SK-N-SH (cell line): ENCODE measurements around the gene OCA2. TPM values are rescaled to one million over a fixed set of nuclear protein-coding genes. Genes with fewer than 3 reads are reported as not detected.

Source experiments
- CHD2 ChIP-seq: fragments of 150-350 bp; IDR thresholded peaks from 2 replicates; pipeline ENCODE4 v1.6.1; 2018; ENCODE audit warnings: low read length; ENCODE audit not compliant: partially characterized antibody
- ELF1 ChIP-seq: IDR thresholded peaks from 2 replicates; pipeline ENCODE4 v1.4.0; 2012
- FOXJ3 ChIP-seq: sonication (generic); formaldehyde crosslinking; IDR thresholded peaks from 2 replicates; pipeline ENCODE4 v1.5.1; 2020; ENCODE audit warnings: mild to moderate bottlenecking, missing genetic modification reagents
- GABPA ChIP-seq: IDR thresholded peaks from 2 replicates; pipeline ENCODE4 v1.4.0; 2012; ENCODE audit warnings: low read depth, mild to moderate bottlenecking
- GATA2 ChIP-seq: sonication (generic); formaldehyde crosslinking; IDR thresholded peaks from 2 replicates; pipeline ENCODE4 v1.5.0; 2020; ENCODE audit warnings: mild to moderate bottlenecking, missing genetic modification reagents
- NRF1 ChIP-seq: IDR thresholded peaks from 2 replicates; pipeline ENCODE4 v1.6.1; 2012; ENCODE audit warnings: low read depth, mild to moderate bottlenecking, low read length
- POLR2AphosphoS5 ChIP-seq: IDR thresholded peaks from 2 replicates; pipeline ENCODE4 v1.6.1; 2012; ENCODE audit warnings: low read depth, low read length
- RAD21 ChIP-seq: IDR thresholded peaks from 2 replicates; pipeline ENCODE4 v1.6.1; 2012; ENCODE audit warnings: mild to moderate bottlenecking, low read length
- RCOR1 ChIP-seq: fragments of 150-350 bp; IDR thresholded peaks from 2 replicates; pipeline ENCODE4 v1.6.1; 2017; ENCODE audit warnings: antibody characterized with exemption, low read length
- REST ChIP-seq: IDR thresholded peaks from 2 replicates; pipeline ENCODE4 v1.6.1; 2012; ENCODE audit warnings: mild to moderate bottlenecking, low read depth, low read length, moderate library complexity
- RFX5 ChIP-seq: IDR thresholded peaks from 2 replicates; pipeline ENCODE4 v1.6.1; 2012; ENCODE audit warnings: mild to moderate bottlenecking, improper control_type of control experiment, low read length
- RXRA ChIP-seq: IDR thresholded peaks from 2 replicates; pipeline ENCODE4 v1.4.0; 2012; ENCODE audit warnings: low read depth, mild to moderate bottlenecking, borderline replicate concordance
- SMC3 ChIP-seq: IDR thresholded peaks from 2 replicates; pipeline ENCODE4 v1.6.1; 2012; ENCODE audit warnings: low read depth, low read length, improper control_type of control experiment
- TAF1 ChIP-seq: IDR thresholded peaks from 2 replicates; pipeline ENCODE4 v1.6.1; 2012; ENCODE audit warnings: low read depth, mild to moderate bottlenecking, low read length, moderate library complexity, borderline replicate concordance
- USF1 ChIP-seq: IDR thresholded peaks from 2 replicates; pipeline ENCODE4 v1.4.0; 2012; ENCODE audit warnings: low read depth, borderline replicate concordance
- polyA plus RNA-seq, 3 experiments: library from polyadenylated mRNA; depleted of rRNA; stranded (reverse); fragments of >200 nt; gene quantifications; 2 replicates each; pipeline ENCODE4 v1.2.3, GENCODE V29; 2012
- TF ChIP-seq, protein P1 (sequence below): IDR thresholded peaks from 2 replicates; pipeline ENCODE4 v1.4.0; 2012; ENCODE audit warnings: low read depth, borderline replicate concordance
- TF ChIP-seq, protein P2 (sequence below): fragments of 200-600 bp; sonication (generic); IDR thresholded peaks from 2 replicates; pipeline ENCODE4 v1.6.1; 2017; ENCODE audit warnings: antibody characterized with exemption, mild to moderate bottlenecking, moderate library complexity
- TF ChIP-seq, protein P3 (sequence below): fragments of 150-350 bp; IDR thresholded peaks from 2 replicates; pipeline ENCODE4 v1.6.1; 2017; ENCODE audit warnings: antibody characterized with exemption, low read length, low read depth, borderline replicate concordance
- TF ChIP-seq, protein P4 (sequence below): IDR thresholded peaks from 2 replicates; pipeline ENCODE4 v1.4.0; 2012; ENCODE audit warnings: low read depth

The OCA2 gene
- polyA plus RNA-seq, 1 of the 3 experiments (the other 2 are of a cell fraction), result 0.16 TPM

DNA sequence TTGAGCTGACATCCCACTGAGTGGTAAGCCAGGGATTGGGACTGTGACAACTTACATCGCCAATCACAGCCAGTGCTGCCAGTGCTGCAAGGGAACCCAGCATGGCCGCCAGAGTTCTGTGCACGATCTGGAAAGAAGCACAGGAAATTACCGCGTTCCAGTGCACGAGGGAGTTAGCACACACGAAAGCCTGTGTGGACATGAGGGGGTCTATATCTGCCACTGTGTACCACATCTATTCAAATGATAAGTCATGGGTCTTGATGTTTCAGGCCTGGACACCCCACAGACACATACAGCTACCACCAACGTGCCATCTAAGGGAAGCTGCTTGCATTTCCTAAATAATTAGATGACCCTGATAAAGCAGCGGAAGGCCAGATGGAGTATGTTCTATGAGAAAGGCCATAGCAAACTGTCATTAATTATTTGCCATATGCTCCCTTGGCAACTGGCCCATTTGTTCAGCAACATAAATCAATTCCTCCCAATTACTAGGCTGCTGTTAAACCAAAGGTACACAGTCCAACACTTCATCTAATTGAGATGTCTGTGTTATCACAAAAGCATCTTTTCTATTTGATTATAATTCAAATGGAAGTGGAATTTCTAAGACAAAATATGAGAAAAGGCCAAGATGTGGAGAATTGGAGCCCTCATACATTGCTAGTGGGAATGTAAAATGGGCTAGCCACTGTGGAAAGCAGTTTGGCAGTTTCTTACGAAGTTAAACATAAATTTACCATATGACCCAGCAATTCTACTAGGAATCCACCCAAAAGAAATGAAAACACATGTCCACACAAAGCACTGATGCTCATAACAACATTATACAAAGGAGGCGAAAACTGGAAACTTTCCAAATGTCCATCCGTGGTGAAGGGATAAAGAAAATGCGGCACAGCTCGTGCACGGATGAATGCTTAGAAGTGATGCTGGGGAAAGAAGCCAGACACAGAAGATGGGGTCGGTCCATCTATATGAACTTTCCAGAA, 108.3 kb downstream of the OCA2 start (continued):
- TF ChIP-seq, protein P1, sequence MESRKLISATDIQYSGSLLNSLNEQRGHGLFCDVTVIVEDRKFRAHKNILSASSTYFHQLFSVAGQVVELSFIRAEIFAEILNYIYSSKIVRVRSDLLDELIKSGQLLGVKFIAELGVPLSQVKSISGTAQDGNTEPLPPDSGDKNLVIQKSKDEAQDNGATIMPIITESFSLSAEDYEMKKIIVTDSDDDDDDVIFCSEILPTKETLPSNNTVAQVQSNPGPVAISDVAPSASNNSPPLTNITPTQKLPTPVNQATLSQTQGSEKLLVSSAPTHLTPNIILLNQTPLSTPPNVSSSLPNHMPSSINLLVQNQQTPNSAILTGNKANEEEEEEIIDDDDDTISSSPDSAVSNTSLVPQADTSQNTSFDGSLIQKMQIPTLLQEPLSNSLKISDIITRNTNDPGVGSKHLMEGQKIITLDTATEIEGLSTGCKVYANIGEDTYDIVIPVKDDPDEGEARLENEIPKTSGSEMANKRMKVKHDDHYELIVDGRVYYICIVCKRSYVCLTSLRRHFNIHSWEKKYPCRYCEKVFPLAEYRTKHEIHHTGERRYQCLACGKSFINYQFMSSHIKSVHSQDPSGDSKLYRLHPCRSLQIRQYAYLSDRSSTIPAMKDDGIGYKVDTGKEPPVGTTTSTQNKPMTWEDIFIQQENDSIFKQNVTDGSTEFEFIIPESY, result no peak
- TF ChIP-seq SMC3, result no peak
- TF ChIP-seq GABPA, result no peak
- TF ChIP-seq RAD21, result no peak; the same call in 1 of the 2 replicates
- 0 out of 2 replicates have a peak, but pooled peaks have one; percentile 32 for TF ChIP-seq RFX5
- TF ChIP-seq FOXJ3 (CRISPR knock-in tag), result peak; percentile 82; the same call in 1 of the 2 replicates
- TF ChIP-seq REST, result no peak
- TF ChIP-seq ELF1, result no peak
- peak; percentile 92 for TF ChIP-seq GATA2
- TF ChIP-seq, protein P2, sequence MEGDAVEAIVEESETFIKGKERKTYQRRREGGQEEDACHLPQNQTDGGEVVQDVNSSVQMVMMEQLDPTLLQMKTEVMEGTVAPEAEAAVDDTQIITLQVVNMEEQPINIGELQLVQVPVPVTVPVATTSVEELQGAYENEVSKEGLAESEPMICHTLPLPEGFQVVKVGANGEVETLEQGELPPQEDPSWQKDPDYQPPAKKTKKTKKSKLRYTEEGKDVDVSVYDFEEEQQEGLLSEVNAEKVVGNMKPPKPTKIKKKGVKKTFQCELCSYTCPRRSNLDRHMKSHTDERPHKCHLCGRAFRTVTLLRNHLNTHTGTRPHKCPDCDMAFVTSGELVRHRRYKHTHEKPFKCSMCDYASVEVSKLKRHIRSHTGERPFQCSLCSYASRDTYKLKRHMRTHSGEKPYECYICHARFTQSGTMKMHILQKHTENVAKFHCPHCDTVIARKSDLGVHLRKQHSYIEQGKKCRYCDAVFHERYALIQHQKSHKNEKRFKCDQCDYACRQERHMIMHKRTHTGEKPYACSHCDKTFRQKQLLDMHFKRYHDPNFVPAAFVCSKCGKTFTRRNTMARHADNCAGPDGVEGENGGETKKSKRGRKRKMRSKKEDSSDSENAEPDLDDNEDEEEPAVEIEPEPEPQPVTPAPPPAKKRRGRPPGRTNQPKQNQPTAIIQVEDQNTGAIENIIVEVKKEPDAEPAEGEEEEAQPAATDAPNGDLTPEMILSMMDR, result no peak
- no peak for TF ChIP-seq USF1
- TF ChIP-seq, protein P3, sequence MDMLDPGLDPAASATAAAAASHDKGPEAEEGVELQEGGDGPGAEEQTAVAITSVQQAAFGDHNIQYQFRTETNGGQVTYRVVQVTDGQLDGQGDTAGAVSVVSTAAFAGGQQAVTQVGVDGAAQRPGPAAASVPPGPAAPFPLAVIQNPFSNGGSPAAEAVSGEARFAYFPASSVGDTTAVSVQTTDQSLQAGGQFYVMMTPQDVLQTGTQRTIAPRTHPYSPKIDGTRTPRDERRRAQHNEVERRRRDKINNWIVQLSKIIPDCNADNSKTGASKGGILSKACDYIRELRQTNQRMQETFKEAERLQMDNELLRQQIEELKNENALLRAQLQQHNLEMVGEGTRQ, result no peak
- no peak for TF ChIP-seq RXRA
- 0 out of 2 replicates have a peak, but pooled peaks have one; percentile 24 for TF ChIP-seq POLR2AphosphoS5
- TF ChIP-seq NRF1, result no peak
- peak; percentile 98 for TF ChIP-seq RCOR1
- TF ChIP-seq, protein P4, sequence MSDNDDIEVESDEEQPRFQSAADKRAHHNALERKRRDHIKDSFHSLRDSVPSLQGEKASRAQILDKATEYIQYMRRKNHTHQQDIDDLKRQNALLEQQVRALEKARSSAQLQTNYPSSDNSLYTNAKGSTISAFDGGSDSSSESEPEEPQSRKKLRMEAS, result no peak
- peak; percentile 66 for TF ChIP-seq CHD2
- TF ChIP-seq TAF1, result no peak
